H1 (cell line): ENCODE measurements around the gene NR5A2. TPM values are rescaled to one million over a fixed set of nuclear protein-coding genes. Genes with fewer than 3 reads are reported as not detected.

ENCODE experiments used
- CTCF ChIA-PET: fragments of 300-600 bp; sonication (Branson Sonifier 250); formaldehyde crosslinking; loops from one replicate; lab custom pipeline; 2021; ENCODE audit not compliant: partially characterized antibody; lab: Charles Lee
- POLR2A ChIA-PET: fragments of 300-600 bp; sonication (Branson Sonifier 250); formaldehyde crosslinking; loops from one replicate; lab custom pipeline; 2021; ENCODE audit warnings: inconsistent platforms; ENCODE audit not compliant: partially characterized antibody; lab: Charles Lee
- DNase-seq, 2 experiments: peaks; one replicate each; pipeline versions ENCODE4 v3.0.0 to v3.0.0-alpha.2; 2010 to 2022; ENCODE audit warnings: low spot score in 2 of 2, low read depth in 1 of 2, mixed read lengths in 1 of 2
- FAIRE-seq: peaks from 2 replicates; lab custom pipeline; 2011; peaks lifted over from hg19 to GRCh38; lab: Jason Lieb, UNC
- H2AFZ ChIP-seq: 2 replicates; pipeline ENCODE4 v1.8.1; 2012; ENCODE audit warnings: low read length, inconsistent platforms
- H2AK5ac ChIP-seq: 2 replicates; pipeline ENCODE4 v1.6.1; 2013; ENCODE audit warnings: low read depth, low read length
- H2BK120ac ChIP-seq: replicated peaks from 2 replicates; pipeline ENCODE3; 2013; ENCODE audit warnings: low read depth, low read length, inconsistent platforms
- H2BK12ac ChIP-seq: 2 replicates; pipeline ENCODE4 v1.6.1; 2013; ENCODE audit warnings: low read depth, low read length
- H2BK15ac ChIP-seq: 2 replicates; pipeline ENCODE4 v1.6.1; 2013; ENCODE audit warnings: low read length
- H2BK20ac ChIP-seq: 2 replicates; pipeline ENCODE4 v1.6.1; 2013; ENCODE audit warnings: low read length
- H2BK5ac ChIP-seq: 2 replicates; pipeline ENCODE4 v1.6.1; 2013; ENCODE audit warnings: low read depth, low read length
- H3K14ac ChIP-seq: 2 replicates; pipeline ENCODE4 v1.6.1; 2013; ENCODE audit warnings: inconsistent platforms; ENCODE audit not compliant: insufficient read length
- H3K18ac ChIP-seq: 2 replicates; pipeline ENCODE4 v1.6.1; 2013; ENCODE audit warnings: low read length; ENCODE audit errors: extremely low read depth
- H3K23ac ChIP-seq: 2 replicates; pipeline ENCODE4 v1.6.1; 2013; ENCODE audit warnings: inconsistent platforms; ENCODE audit not compliant: insufficient read length
- H3K23me2 ChIP-seq: 2 replicates; pipeline ENCODE4 v1.6.1; 2013; ENCODE audit warnings: low read depth, low read length
- H3K27ac ChIP-seq: 2 replicates; pipeline ENCODE4 v1.6.1; 2011; ENCODE audit warnings: low read depth, low read length, inconsistent platforms
- H3K27me3 ChIP-seq, 4 experiments: replicated peaks in 1 of 4; 1 replicate in 1 of 4; 2 replicates in 3 of 4; pipeline versions ENCODE4 v1.6.1 to v1.8.1; 2011 to 2013; ENCODE audit warnings: low read length in 3 of 4, mild to moderate bottlenecking in 3 of 4, inconsistent platforms in 2 of 4, mixed read lengths in 2 of 4, moderate library complexity in 1 of 4; ENCODE audit not compliant: control insufficient read depth in 3 of 4, insufficient read depth in 3 of 4; ENCODE audit errors: extremely low read depth in 1 of 4
- H3K36me3 ChIP-seq, 4 experiments: 2 replicates each; pipeline versions ENCODE4 v1.6.1 to v1.8.1; 2011 to 2013; ENCODE audit warnings: mild to moderate bottlenecking in 4 of 4, low read length in 3 of 4, moderate library complexity in 2 of 4, control low read depth in 1 of 4, inconsistent platforms in 1 of 4; ENCODE audit not compliant: insufficient read depth in 4 of 4, control insufficient read depth in 2 of 4
- H3K4ac ChIP-seq: replicated peaks from 2 replicates; pipeline ENCODE3; 2013; ENCODE audit warnings: low read length, low read depth, mixed read lengths, inconsistent platforms; ENCODE audit not compliant: insufficient read length
- H3K4me1 ChIP-seq, 4 experiments: replicated peaks in 1 of 4; 1 replicate in 1 of 4; 2 replicates in 3 of 4; pipeline versions ENCODE4 v1.6.1 to v1.8.1; 2011 to 2013; ENCODE audit warnings: low read length in 3 of 4, inconsistent platforms in 2 of 4, mixed read lengths in 1 of 4; ENCODE audit not compliant: insufficient read depth in 4 of 4, control insufficient read depth in 3 of 4
- H3K4me2 ChIP-seq, 2 experiments: 2 replicates each; pipeline versions ENCODE4 v1.6.1 to v1.8.1; 2011 to 2013; ENCODE audit warnings: low read depth in 2 of 2, low read length in 2 of 2, control low read depth in 1 of 2, inconsistent platforms in 1 of 2, mild to moderate bottlenecking in 1 of 2; ENCODE audit not compliant: insufficient read depth in 1 of 2
- H3K4me3 ChIP-seq, 4 experiments: fragments of 200-600, 300-600 bp in 1 of 4; sonication (generic), shearing (Covaris generic), sonication (Bioruptor Twin) in 1 of 4; 2 replicates each; pipeline versions ENCODE4 v1.5.1 to v1.8.1; 2011 to 2016; ENCODE audit warnings: low read length in 4 of 4, low read depth in 3 of 4, control low read depth in 2 of 4, inconsistent platforms in 2 of 4, mild to moderate bottlenecking in 2 of 4, mixed read lengths in 1 of 4, moderate library complexity in 1 of 4; ENCODE audit not compliant: insufficient read depth in 2 of 4; ENCODE audit errors: extremely low read depth in 1 of 4
- H3K56ac ChIP-seq: replicated peaks from 2 replicates; pipeline ENCODE3; 2013; ENCODE audit warnings: low read depth, mild to moderate bottlenecking, mixed read lengths, low read length, inconsistent platforms; ENCODE audit not compliant: insufficient read length
- H3K79me1 ChIP-seq: 2 replicates; pipeline ENCODE4 v1.6.1; 2013; ENCODE audit warnings: low read depth, low read length, control low read depth
- H3K79me2 ChIP-seq, 2 experiments: 2 replicates each; pipeline versions ENCODE4 v1.6.1 to v1.8.1; 2012 to 2013; ENCODE audit warnings: low read length in 2 of 2, mild to moderate bottlenecking in 2 of 2, inconsistent platforms in 1 of 2; ENCODE audit not compliant: insufficient read depth in 2 of 2, control insufficient read depth in 1 of 2
- H3K9ac ChIP-seq, 4 experiments: replicated peaks in 1 of 4; 1 replicate in 1 of 4; 2 replicates in 3 of 4; pipeline versions ENCODE4 v1.6.1 to v1.8.1; 2011 to 2013; ENCODE audit warnings: low read depth in 3 of 4, low read length in 3 of 4, control low read depth in 2 of 4, mild to moderate bottlenecking in 2 of 4, moderate library complexity in 2 of 4, inconsistent platforms in 1 of 4; ENCODE audit errors: extremely low read depth in 1 of 4
- H3K9me3 ChIP-seq, 2 experiments: 2 replicates each; pipeline versions ENCODE4 v1.6.1 to v1.8.1; 2012 to 2013; ENCODE audit warnings: mild to moderate bottlenecking in 2 of 2, moderate library complexity in 2 of 2, control low read depth in 1 of 2, inconsistent platforms in 1 of 2, low read depth in 1 of 2, low read length in 1 of 2, mixed read lengths in 1 of 2; ENCODE audit not compliant: insufficient read depth in 2 of 2
- H4K20me1 ChIP-seq, 2 experiments: replicated peaks in 1 of 2; 2 replicates each; pipeline versions ENCODE3 to v1.8.1; 2011 to 2013; ENCODE audit warnings: inconsistent platforms in 2 of 2, low read length in 2 of 2, mild to moderate bottlenecking in 1 of 2; ENCODE audit not compliant: insufficient read depth in 2 of 2, control insufficient read depth in 1 of 2
- H4K5ac ChIP-seq: 2 replicates; pipeline ENCODE4 v1.6.1; 2013; ENCODE audit warnings: low read length, low read depth, mixed read lengths, inconsistent platforms; ENCODE audit not compliant: insufficient read length
- H4K8ac ChIP-seq: 2 replicates; pipeline ENCODE4 v1.8.0; 2013; ENCODE audit warnings: mild to moderate bottlenecking, moderate library complexity, low read length, inconsistent platforms; ENCODE audit not compliant: insufficient read depth; ENCODE audit errors: extremely low read depth
- H4K91ac ChIP-seq: replicated peaks from 2 replicates; pipeline ENCODE3; 2013; ENCODE audit warnings: low read length, mixed read lengths, inconsistent platforms; ENCODE audit not compliant: insufficient read length
- CEBPB ChIP-seq: IDR thresholded peaks from 2 replicates; pipeline ENCODE4 v1.6.1; 2012; ENCODE audit warnings: low read depth, low read length
- E2F6 ChIP-seq: IDR thresholded peaks from 2 replicates; pipeline ENCODE4 v1.6.1; 2012; ENCODE audit warnings: inconsistent platforms
- NRF1 ChIP-seq: IDR thresholded peaks from 2 replicates; pipeline ENCODE4 v1.6.1; 2011; ENCODE audit warnings: mild to moderate bottlenecking, low read depth, low read length, improper control_type of control experiment
- WGBS, 2 experiments: shearing (Covaris generic) in 1 of 2; methylation state at CpG; one replicate each; pipeline versions ENCODE4 v1.1.6 to v1.1.7; 2013 to 2015; ENCODE audit warnings: low lambda C conversion rate in 2 of 2, mixed read lengths in 2 of 2, inconsistent platforms in 1 of 2, low coverage in 1 of 2, missing lambda C conversion rate in 1 of 2; ENCODE audit not compliant: insufficient replicate concordance in 2 of 2, insufficient coverage in 1 of 2, insufficient read length in 1 of 2; ENCODE audit errors: extremely low coverage in 1 of 2, missing lambda C conversion rate in 1 of 2; 5-methylcytosine and 5-hydroxymethylcytosine counted together
- polyA plus RNA-seq, 7 experiments: library from polyadenylated mRNA; depleted of rRNA in 3 of 7; stranded (reverse) in 5 of 7; unstranded in 2 of 7; fragments of >200 nt in 5 of 7; fragments of 200-250 nt in 2 of 7; gene quantifications; 1 replicate in 5 of 7; 2 replicates in 1 of 7; 4 replicates in 1 of 7; pipeline versions ENCODE4 v1.2.1 to v1.2.3, GENCODE V29; 2011 to 2013; ENCODE audit warnings: missing spikeins in 2 of 7, mixed read lengths in 2 of 7
- total RNA-seq: library from RNA; stranded (reverse); fragmentation: NEBNext Ultra II Directional; extraction: Animal tissue kit (Norgen Biotek cat#: 25700); gene quantifications from 2 replicates; pipeline ENCODE4 v1.2.1, GENCODE V29; 2021

NR5A2 gene
- total and polyA plus RNA-seq, 2 of the 8 experiments (the other 6 are each of a cell fraction or from before 2014, with no cell fraction given): 1.7 to 11.6 TPM

GRCh38 chr1:200174525-200175295, 147.2 kb downstream of the NR5A2 start:
- H3K23ac ChIP-seq: no peak overlapping the region
- H3K4me2 ChIP-seq: no peak overlapping the region
- H4K8ac ChIP-seq: no peak overlapping the region
- FAIRE-seq: no peak
- no peak overlapping the region for H3K27ac ChIP-seq
- no peaks in the 10 kb centered on the region for H3K9me3 ChIP-seq
- H3K4me3 ChIP-seq: no peak overlapping the region
- H3K14ac ChIP-seq: no peak overlapping the region
- no peak overlapping the region for H2AFZ ChIP-seq
- peaks cover 0 to 4% (median 0%) of the 10 kb centered on the region in 4 experiments; a peak in 3 of 7 replicates for H3K4me1 ChIP-seq
- ChIA-PET POLR2A (no interaction called here), CTCF (interaction anchor here (1.1 kb wide), 1 partner anchor 28 kb away, joined by 3 read pairs; no protein-coding TSS in a partner anchor)
- no peak overlapping the region for H2AK5ac ChIP-seq
- H3K9ac ChIP-seq: no peak overlapping the region
- no peak overlapping the region for H3K56ac ChIP-seq
- H4K20me1 ChIP-seq: no peaks in the 10 kb centered on the region
- no peak for DNase-seq
- no peak overlapping the region for H3K18ac ChIP-seq
- no peak overlapping the region for H2BK5ac ChIP-seq
- H4K5ac ChIP-seq: no peak overlapping the region
- H3K27me3 ChIP-seq: no peaks in the 10 kb centered on the region
- no peaks in the 10 kb centered on the region for H3K79me2 ChIP-seq
- no peaks in the 10 kb centered on the region for H3K36me3 ChIP-seq
- H3K4ac ChIP-seq: peak overlapping the region; percentile 88
- TF ChIP-seq NRF1 (no peak), CEBPB (no peak), E2F6 (no peak)
- no peak overlapping the region for H2BK12ac ChIP-seq
- no peak overlapping the region for H4K91ac ChIP-seq
- WGBS, 2 experiments: 79% methylated on average over 5 of the region's 5 CpGs; no CpG with 5 or more reads in 1 of the 2 experiments
- H3K23me2 ChIP-seq: no peaks in the 10 kb centered on the region
- H2BK120ac ChIP-seq: no peak overlapping the region
- H3K79me1 ChIP-seq: no peaks in the 10 kb centered on the region
- no peak overlapping the region for H2BK15ac ChIP-seq
- no peak overlapping the region for H2BK20ac ChIP-seq
